BLaER1 treated with 17β-estradiol and CSF1 and Interleukin-3, amounts not matched to agents 10 nM and 100 nM (cell line): ENCODE data around the gene KRT24.

ENCODE experiments used
- H3K27ac ChIP-seq, 11 experiments: shearing (Covaris generic); formaldehyde crosslinking; 2 replicates each; pipeline ENCODE4 v1.8.1; 2022
- H3K27me3 ChIP-seq, 11 experiments: shearing (Covaris generic); formaldehyde crosslinking; 2 replicates each; pipeline ENCODE4 v1.8.1; 2022
- H3K36me3 ChIP-seq, 11 experiments: shearing (Covaris generic); formaldehyde crosslinking; 2 replicates each; pipeline ENCODE4 v1.8.1; 2022
- H3K4me1 ChIP-seq, 10 experiments: shearing (Covaris generic); formaldehyde crosslinking; 2 replicates each; pipeline ENCODE4 v1.8.1; 2022
- H3K4me2 ChIP-seq, 11 experiments: shearing (Covaris generic); formaldehyde crosslinking; 2 replicates each; pipeline ENCODE4 v1.8.1; 2022
- H3K4me3 ChIP-seq, 10 experiments: shearing (Covaris generic); formaldehyde crosslinking; 2 replicates each; pipeline ENCODE4 v1.8.1; 2022
- H3K9ac ChIP-seq, 11 experiments: shearing (Covaris generic); formaldehyde crosslinking; 2 replicates each; pipeline ENCODE4 v1.8.1; 2022
- H3K9me3 ChIP-seq, 11 experiments: shearing (Covaris generic); formaldehyde crosslinking; replicated peaks in 1 of 11; 2 replicates each; pipeline ENCODE4 v1.8.1; 2022
- H4K20me1 ChIP-seq, 11 experiments: shearing (Covaris generic); formaldehyde crosslinking; 2 replicates each; pipeline ENCODE4 v1.8.1; 2022
- Cebpa-rat ChIP-seq, 11 experiments: shearing (Covaris generic); IDR thresholded peaks; 2 replicates each; pipeline ENCODE4 v1.8.1; 2022

KRT24 gene

GRCh38 chr17:40702271-40702670 lies 1.3 kb downstream of the KRT24 start:
- Histone ChIP-seq H3K27me3 (no peaks in the 10 kb centered on the region), H3K4me1 (peaks cover 0 to 12% (median 2%) of the 10 kb centered on the region in 10 experiments; a peak in 11 of 20 replicates), H3K36me3 (no peaks in the 10 kb centered on the region), H3K4me2 (no peak overlapping the region), H3K27ac (no peak overlapping the region), H3K9ac (no peak overlapping the region), H3K4me3 (no peak overlapping the region), H3K9me3 (peaks cover 0 to 6% (median 0%) of the 10 kb centered on the region in 11 experiments; a peak in 5 of 22 replicates), H4K20me1 (no peaks in the 10 kb centered on the region)
- TF ChIP-seq Cebpa-rat (IDR thresholded peaks at IDR 0.05) = no peak

GRCh38 chr17:40699853-40700252 lies 3.7 kb downstream of the KRT24 start:
- H3K9ac ChIP-seq = no peak overlapping the region
- H3K27ac ChIP-seq = no peak overlapping the region
- H3K36me3 ChIP-seq = no peaks in the 10 kb centered on the region
- H3K27me3 ChIP-seq = no peaks in the 10 kb centered on the region
- TF ChIP-seq Cebpa-rat (IDR thresholded peaks at IDR 0.05) = no peak
- no peak overlapping the region for H3K4me3 ChIP-seq
- H3K4me2 ChIP-seq = no peak overlapping the region
- no peaks in the 10 kb centered on the region for H3K9me3 ChIP-seq
- H3K4me1 ChIP-seq = peaks cover 0 to 9% (median 0%) of the 10 kb centered on the region in 10 experiments; a peak in 1 of 20 replicates
- no peaks in the 10 kb centered on the region for H4K20me1 ChIP-seq

GRCh38 chr17:40699371-40699770 lies 4.2 kb downstream of the KRT24 start:
- Histone ChIP-seq H3K27ac (no peak overlapping the region), H3K9me3 (no peaks in the 10 kb centered on the region), H3K4me3 (no peak overlapping the region), H4K20me1 (no peaks in the 10 kb centered on the region), H3K4me1 (peaks cover 0 to 9% (median 0%) of the 10 kb centered on the region in 10 experiments; a peak in 1 of 20 replicates), H3K9ac (no peak overlapping the region), H3K36me3 (no peaks in the 10 kb centered on the region), H3K27me3 (no peaks in the 10 kb centered on the region), H3K4me2 (no peak overlapping the region)
- TF ChIP-seq Cebpa-rat (IDR thresholded peaks at IDR 0.05) = no peak

GRCh38 chr17:40697297-40697696 lies 6.3 kb downstream of the KRT24 start:
- Histone ChIP-seq H3K9me3 (no peaks in the 10 kb centered on the region), H3K27me3 (no peaks in the 10 kb centered on the region), H3K36me3 (no peaks in the 10 kb centered on the region), H3K4me1 (peaks cover 0 to 9% (median 0%) of the 10 kb centered on the region in 10 experiments; a peak in 1 of 20 replicates), H4K20me1 (no peaks in the 10 kb centered on the region), H3K27ac (no peak overlapping the region), H3K9ac (no peak overlapping the region), H3K4me3 (no peak overlapping the region), H3K4me2 (no peak overlapping the region)
- no peak for TF ChIP-seq Cebpa-rat (IDR thresholded peaks at IDR 0.05)

- Histone ChIP-seq H3K4me1 (peaks cover 0 to 9% (median 0%) of the 10 kb centered on the region in 10 experiments; a peak in 1 of 20 replicates), H3K9me3 (no peaks in the 10 kb centered on the region), H3K4me3 (no peak overlapping the region), H3K9ac (no peak overlapping the region), H3K4me2 (no peak overlapping the region), H3K27ac (no peak overlapping the region), H3K36me3 (no peaks in the 10 kb centered on the region), H3K27me3 (no peaks in the 10 kb centered on the region), H4K20me1 (no peaks in the 10 kb centered on the region)
- TF ChIP-seq Cebpa-rat (IDR thresholded peaks at IDR 0.05) = 0 out of 22 replicates have a peak, but pooled peaks of 1 of the 11 experiments have one; percentile 6
These were observed 6.9 kb downstream of the KRT24 start for GRCh38 chr17:40696651-40697072.

GRCh38 chr17:40695874-40696472 lies 7.6 kb downstream of the KRT24 start:
- Histone ChIP-seq H3K9ac (no peak overlapping the region), H3K4me2 (no peak overlapping the region), H3K9me3 (no peaks in the 10 kb centered on the region), H4K20me1 (no peaks in the 10 kb centered on the region), H3K4me1 (peaks cover 0 to 9% (median 0%) of the 10 kb centered on the region in 10 experiments; a peak in 1 of 20 replicates), H3K36me3 (no peaks in the 10 kb centered on the region), H3K4me3 (no peak overlapping the region), H3K27me3 (no peaks in the 10 kb centered on the region), H3K27ac (no peak overlapping the region)
- no peak for TF ChIP-seq Cebpa-rat (IDR thresholded peaks at IDR 0.05)

- H3K4me3 ChIP-seq = no peak overlapping the region
- no peak overlapping the region for H3K9ac ChIP-seq
- no peaks in the 10 kb centered on the region for H4K20me1 ChIP-seq
- H3K27me3 ChIP-seq = no peaks in the 10 kb centered on the region
- no peak for TF ChIP-seq Cebpa-rat (IDR thresholded peaks at IDR 0.05)
- no peaks in the 10 kb centered on the region for H3K9me3 ChIP-seq
- peaks cover 0 to 9% (median 0%) of the 10 kb centered on the region in 10 experiments; a peak in 1 of 20 replicates for H3K4me1 ChIP-seq
- H3K4me2 ChIP-seq = no peak overlapping the region
- H3K36me3 ChIP-seq = no peaks in the 10 kb centered on the region
- H3K27ac ChIP-seq = no peak overlapping the region
These were observed 9.0 kb downstream of the KRT24 start for GRCh38 chr17:40694584-40694983.

GRCh38 chr17:40687106-40687505 lies 16.4 kb downstream of the KRT24 start:
- no peak overlapping the region for H3K9ac ChIP-seq
- H3K4me2 ChIP-seq = no peak overlapping the region
- no peaks in the 10 kb centered on the region for H3K27me3 ChIP-seq

GRCh38 chr17:40686192-40686591 lies 17.4 kb downstream of the KRT24 start:
- Histone ChIP-seq H3K4me1 (no peaks in the 10 kb centered on the region), H3K36me3 (no peaks in the 10 kb centered on the region), H3K27ac (no peak overlapping the region), H3K9me3 (no peaks in the 10 kb centered on the region), H3K4me3 (no peak overlapping the region), H3K4me2 (no peak overlapping the region), H3K27me3 (no peaks in the 10 kb centered on the region), H4K20me1 (no peaks in the 10 kb centered on the region), H3K9ac (no peak overlapping the region)
- no peak for TF ChIP-seq Cebpa-rat (IDR thresholded peaks at IDR 0.05)

More at GRCh38 chr17:40687106-40687505, 16.4 kb downstream of the KRT24 start:
- Histone ChIP-seq H3K9me3 (no peaks in the 10 kb centered on the region), H3K4me1 (no peaks in the 10 kb centered on the region), H3K4me3 (no peak overlapping the region), H3K27ac (no peak overlapping the region), H3K36me3 (no peaks in the 10 kb centered on the region), H4K20me1 (no peaks in the 10 kb centered on the region)
- no peak for TF ChIP-seq Cebpa-rat (IDR thresholded peaks at IDR 0.05)

- Histone ChIP-seq H4K20me1 (no peaks in the 10 kb centered on the region), H3K27me3 (no peaks in the 10 kb centered on the region), H3K4me2 (no peak overlapping the region), H3K4me3 (no peak overlapping the region), H3K9me3 (no peaks in the 10 kb centered on the region), H3K27ac (no peak overlapping the region), H3K36me3 (no peaks in the 10 kb centered on the region), H3K4me1 (peaks cover 0 to 20% (median 4%) of the 10 kb centered on the region in 10 experiments; a peak in 6 of 20 replicates), H3K9ac (no peak overlapping the region)
- TF ChIP-seq Cebpa-rat (IDR thresholded peaks at IDR 0.05) = no peak
These were observed 22.6 kb downstream of the KRT24 start for GRCh38 chr17:40680998-40681397.
